NCI-H1092 (cell line): ENCODE data around the gene PSMD14.

Experiments
- DNase-seq: peaks from one replicate; lab custom pipeline; 2025; lab: John Stamatoyannopoulos, UW

The PSMD14 gene

DNA sequence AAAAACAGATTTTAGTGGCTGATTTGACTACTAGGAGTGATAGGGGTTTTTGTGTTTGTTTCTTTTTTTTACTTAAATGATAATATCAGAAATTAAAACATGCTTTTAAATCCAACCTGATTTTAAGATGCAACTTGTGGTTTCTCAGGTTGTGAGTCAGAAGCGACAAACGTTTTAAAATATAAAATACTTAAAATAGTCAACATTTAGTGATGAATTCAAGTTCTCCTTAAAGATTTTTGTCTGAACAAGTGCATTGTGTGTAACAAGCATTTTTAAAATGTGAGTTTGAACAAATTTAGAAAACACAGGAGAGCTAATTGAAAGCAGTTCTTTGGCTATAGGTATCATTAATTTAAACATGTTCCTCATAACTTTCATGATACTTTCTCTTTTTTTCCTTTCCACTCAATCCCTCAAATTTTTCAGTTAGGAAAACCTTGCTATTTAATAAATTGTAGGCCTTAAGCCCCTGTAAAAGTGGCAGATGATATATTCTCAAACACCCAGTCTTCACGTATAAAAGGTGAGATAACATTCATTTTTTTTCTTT, 111.5 kb downstream of the PSMD14 start:
- DNase-seq, result no peak

GRCh38 chr2:161420406-161421074, 112.3 kb downstream of the PSMD14 start:
- no peak for DNase-seq

DNA sequence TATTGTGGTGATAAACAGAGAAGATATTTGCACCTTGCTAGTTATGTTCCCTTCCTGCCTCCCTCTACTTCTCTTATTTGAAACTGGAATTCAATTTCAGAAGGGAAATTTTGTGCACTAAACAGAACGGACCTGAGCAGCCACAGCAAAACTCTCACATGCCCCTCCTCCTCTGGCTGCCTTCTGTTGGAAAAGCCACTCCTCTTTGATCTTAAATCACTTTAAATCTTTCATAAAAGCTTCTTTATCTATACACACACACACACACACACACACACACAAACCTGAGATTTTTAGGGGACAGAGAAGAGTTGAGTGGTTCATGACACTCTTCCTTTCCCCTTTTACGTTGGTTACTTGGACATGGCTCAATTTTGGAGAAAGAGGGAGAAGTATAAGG, 113.5 kb downstream of the PSMD14 start:
- DNase-seq, result no peak

DNA sequence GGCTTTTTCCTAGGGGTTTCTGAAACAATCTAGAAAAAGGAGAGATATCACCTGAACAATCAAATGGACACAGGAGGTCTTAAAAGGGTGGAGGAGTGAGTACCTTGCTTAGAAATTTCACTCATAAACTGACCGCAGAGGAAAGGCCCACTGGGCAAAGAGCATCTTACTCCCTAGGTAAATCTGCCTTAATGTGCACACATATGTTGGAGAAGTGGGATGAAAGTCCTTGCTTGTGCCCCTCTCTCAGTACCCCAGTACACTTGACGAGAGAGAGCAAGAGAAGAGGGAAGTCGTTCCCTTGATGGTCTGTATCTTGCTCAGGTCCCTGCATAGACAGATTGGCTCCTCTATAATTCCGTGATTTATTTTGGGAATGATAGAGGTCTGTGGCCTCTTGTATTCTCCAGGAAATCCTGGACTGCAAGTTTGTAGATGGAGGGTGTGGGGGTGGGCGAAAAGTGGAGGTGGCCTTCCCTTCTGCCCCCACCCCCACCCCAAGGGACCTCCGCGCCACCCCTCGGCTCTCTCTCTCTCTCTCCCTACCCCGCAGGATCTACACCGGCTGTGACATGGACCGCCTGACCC, 114.7 kb downstream of the PSMD14 start:
- DNase-seq, result no peak

GRCh38 chr2:161423421-161424393, 115.5 kb downstream of the PSMD14 start:
- DNase-seq, result no peak

- no peak for DNase-seq
Observed at GRCh38 chr2:161424394-161424769, 116.2 kb downstream of the PSMD14 start.

- no peak for DNase-seq
Observed at GRCh38 chr2:161424891-161425727, 116.9 kb downstream of the PSMD14 start.

- DNase-seq, result no peak
Observed at GRCh38 chr2:161425728-161426454, 117.7 kb downstream of the PSMD14 start.

DNA sequence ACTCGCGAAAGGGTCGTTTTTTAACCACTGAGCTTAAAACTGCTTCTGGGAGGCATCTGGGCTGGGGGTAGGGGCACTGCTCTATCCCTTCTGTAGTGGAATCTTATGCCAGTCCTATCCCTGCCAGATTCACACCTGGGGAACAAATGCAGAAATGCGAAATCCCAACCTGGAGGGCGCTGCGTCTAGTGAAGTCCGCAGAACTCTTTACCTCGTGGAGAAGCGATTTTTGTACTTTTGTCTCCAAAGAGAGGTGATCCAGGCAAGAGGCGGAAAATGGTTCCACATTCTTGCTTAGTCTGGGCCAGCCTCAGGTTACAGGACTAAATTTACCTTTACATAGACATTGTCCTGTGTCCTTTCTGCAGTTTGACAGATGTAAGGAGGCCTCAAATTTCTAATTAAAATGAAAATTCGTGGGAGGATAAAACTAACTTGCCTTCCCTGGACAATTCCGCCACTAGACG, 118.3 kb downstream of the PSMD14 start:
- DNase-seq, result no peak

DNA sequence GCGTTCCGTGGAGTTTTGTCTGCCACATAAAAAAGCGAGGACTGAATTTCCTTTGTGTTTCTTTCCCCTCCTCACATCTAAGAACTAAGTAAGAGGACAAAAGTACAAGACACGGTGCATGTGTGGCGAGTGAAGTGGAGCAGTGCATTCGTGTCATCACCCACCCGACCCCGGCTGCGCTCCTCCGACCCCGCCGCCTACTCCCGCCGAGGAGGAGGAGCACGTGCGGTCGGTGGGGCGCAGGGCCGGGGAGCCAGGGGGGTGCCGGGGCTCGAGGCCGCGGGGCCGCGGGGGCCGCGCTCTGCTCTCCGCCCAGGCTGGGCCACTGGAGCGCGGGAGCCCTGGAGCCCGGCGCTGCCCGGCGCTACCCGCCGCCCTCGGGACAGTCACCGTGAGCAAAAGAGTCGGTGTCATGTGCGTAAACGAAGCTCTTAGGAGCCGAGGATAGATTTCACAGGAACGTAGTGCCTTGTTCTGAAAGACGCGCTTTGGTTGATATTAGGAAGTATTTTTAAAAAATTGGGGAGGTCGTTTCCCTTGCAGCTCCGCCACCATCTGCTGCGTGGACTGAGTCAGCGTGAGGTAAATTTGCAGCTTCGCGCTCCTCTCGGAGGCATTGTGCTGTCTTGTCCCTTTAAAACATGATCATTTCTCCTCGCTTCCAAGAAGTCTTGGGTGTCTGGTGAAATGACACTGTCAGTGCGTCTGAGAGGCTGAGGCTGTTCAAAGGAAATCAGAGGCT, 118.9 kb downstream of the PSMD14 start:
- DNase-seq, result no peak

DNA sequence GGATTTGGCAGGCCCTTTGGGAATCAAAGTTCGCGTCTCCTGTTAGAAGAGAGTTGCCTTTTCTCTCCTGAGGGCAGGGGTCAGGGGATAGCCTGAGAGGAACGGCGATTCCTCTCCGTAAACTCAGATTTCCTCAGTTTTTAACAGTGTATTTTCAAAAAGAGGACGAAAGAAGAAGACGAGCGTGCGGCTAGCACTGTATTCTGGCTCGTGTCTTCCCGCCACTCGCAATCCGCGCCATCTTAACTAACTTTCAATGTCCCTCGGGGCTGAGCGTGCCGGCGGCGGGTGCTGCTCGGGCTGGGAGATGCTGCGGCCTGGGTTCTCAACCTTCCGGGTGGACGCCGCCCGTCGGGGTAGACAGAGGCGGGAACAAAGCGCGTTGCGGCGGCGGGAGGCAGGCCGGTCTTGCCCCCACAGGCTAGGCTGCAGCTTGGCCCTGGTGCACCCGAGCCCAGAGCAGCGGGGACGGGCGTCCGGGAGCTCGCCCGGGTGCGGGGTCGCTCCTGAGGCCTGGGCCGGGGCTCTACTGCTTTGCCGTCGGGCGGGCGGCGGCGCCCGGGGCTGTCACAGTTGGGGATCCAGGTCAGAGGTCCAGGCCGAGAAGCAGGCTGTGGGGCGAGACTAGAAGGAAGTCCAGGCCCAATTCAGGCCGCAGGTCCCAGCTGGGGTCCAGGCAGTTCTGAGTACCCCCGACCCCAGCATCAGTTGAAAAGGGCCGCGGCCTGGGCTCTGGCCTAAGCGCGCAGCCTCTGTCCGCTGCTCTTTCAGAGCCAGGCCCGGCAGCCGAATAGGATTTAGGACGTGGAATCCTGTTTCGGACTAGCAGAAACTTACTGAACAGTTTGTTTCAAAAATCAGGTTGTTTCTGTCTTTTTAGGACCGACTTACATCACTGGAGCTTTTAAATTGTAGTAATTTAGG, 119.7 kb downstream of the PSMD14 start:
- DNase-seq, result no peak

DNA sequence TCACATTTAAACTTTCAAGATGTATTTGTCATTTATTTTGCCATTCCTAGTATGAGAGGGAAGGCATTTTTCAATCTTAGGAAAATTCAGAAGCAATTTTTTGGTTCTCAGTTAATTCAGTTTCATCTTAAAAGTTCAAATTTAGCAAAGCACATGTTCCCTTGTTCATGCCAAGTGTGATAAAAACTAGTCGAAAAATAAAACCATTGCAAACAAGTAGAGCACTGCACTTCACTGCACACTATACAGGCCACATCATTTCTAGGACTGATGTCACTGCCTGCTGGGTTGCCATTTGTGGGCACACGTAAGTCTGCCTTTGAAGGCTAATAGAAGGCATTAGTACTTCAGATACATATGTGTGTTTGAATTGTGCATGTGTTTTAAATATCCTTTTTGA, 122.2 kb downstream of the PSMD14 start:
- no peak for DNase-seq

- no peak for DNase-seq
Observed at GRCh38 chr2:161432107-161432506, 123.9 kb downstream of the PSMD14 start.

GRCh38 chr2:161434118-161434517, 125.9 kb downstream of the PSMD14 start:
- DNase-seq, result no peak

DNA sequence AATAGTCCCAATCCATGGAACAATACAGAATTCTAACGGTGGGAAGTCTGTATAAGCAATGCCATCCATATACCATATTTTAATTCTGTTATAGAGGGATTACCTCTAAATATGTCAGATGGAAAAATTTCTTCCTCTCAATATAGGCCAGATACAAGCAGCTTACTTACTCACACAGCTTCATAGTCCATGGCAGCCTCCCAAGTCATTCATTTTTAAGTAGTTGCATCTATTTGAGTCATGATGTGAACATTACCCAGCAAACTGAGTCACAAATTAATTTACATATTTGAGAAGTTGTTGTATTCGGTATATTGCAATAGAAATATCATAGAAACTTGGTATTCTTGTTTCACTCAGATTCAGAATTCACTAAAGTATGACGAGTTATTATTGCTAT, 128.2 kb downstream of the PSMD14 start:
- no peak for DNase-seq

DNA sequence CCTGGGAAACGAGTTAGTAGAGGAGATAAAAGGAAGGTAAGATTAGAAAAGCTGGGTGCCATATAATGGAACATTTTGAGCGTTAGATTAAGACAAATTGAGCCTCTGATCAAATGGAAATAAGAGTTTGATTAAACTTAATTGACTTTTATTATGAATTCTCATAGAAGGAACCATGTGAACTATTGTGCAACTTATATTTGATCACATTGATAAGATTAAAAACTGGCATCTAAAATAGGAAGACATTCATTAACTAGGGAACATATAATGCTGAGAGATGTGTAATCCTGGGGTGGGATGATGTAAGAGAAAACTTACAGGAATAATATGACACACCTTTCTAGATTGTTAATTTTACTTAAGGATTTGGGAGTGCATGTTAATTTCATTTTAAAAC, 130.4 kb downstream of the PSMD14 start:
- no peak for DNase-seq

DNA sequence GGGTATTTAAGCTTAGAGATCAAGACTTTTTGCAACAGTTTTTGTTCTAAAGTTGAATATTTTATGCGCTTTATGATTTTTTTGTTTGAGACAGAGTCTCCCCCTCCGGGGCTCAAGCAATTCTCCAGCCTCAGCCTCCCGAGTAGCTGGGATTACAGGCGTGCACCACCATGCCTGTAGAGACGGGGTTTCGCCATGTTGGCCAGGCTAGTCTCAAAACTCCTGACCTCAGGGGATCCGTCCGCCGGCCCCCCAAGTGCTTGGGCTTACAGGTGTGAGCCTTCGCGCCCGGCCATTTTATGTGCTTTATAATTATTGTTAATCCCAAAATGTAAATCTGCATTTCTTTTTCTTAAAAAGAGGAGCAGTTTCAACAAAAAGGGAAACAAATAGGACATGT, 136.9 kb downstream of the PSMD14 start:
- DNase-seq, result no peak

DNA sequence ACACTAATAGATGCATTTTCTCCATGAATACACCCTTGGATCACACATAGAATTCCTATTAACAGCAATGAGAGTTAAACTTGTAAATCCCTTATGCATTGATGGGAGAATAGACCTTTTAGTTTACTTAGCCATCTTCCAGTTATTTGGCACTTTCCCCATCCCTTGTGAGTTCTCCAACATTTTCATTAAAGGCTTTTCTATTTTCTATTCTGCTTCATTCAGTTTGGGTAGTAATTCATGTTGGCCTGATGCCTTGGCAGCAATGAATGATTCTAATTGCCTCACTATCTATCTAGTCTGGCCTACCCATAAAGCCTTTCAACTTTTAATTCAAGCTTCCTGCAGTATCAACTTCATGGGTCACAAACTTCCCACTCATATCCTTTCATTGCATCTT, 140.2 kb downstream of the PSMD14 start:
- no peak for DNase-seq
